GM10266 (cell line): ENCODE data around the gene TOM1L2.
A peak's percentile ranks its signal among the peaks of the same experiment; 100 is the strongest.

Source experiments
- DNase-seq: peaks from one replicate; pipeline ENCODE4 v3.0.0; 2012; ENCODE audit errors: extremely low spot score
- CTCF ChIP-seq: IDR thresholded peaks from 2 replicates; pipeline ENCODE4 v1.5.1; 2012; ENCODE audit warnings: mild to moderate bottlenecking, low read depth; ENCODE audit not compliant: control insufficient read depth, insufficient read depth; ENCODE audit errors: missing control alignments

Gene TOM1L2

DNA sequence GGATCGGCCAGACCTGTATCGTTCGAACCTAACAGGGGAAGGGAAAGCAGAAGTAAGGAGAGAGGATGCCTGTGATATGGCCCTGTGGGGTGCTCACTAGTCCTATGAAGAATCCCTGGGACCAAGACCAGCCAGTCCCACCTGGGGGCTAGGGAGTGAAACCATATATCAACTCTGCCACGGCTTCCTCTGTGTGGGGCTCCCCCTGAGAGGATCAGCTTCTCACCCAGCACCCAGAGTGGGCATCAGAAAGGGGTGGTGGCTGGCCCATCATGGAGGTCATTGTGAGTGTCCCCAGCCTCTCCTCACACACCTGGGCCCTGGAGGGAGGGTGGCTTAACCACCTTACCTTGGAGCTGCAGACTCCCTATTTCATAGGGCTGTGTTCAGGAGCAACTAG lies 105.3 kb downstream of the TOM1L2 start:
- TF ChIP-seq CTCF, result no peak
- no peak for DNase-seq

DNA sequence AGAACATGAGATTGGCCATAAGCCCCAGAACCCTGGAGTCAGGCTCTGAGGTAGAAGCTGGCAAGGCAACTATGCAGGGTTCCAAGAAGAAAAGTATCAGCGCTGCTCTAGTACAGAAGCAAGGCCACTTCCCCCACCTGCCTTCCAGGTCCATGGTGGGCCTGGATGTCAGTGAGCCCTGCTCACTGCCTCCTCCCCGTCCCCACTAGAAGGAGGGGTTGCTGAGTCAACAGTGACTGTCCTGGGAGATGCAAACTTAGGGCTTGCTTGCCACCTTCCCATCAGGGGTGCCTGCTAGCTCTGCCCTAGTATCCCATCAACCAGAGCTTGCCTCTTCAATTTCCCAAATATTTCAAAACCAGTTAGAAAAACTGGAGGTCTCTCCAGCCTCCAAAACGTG lies 105.8 kb downstream of the TOM1L2 start:
- no peak for TF ChIP-seq CTCF
- no peak for DNase-seq

GRCh38 chr17:17865035-17865434 lies 107.2 kb downstream of the TOM1L2 start:
- no peak for TF ChIP-seq CTCF
- DNase-seq, result no peak

- DNase-seq, result no peak
Measured at GRCh38 chr17:17860766-17861107, 111.5 kb downstream of the TOM1L2 start.

DNA sequence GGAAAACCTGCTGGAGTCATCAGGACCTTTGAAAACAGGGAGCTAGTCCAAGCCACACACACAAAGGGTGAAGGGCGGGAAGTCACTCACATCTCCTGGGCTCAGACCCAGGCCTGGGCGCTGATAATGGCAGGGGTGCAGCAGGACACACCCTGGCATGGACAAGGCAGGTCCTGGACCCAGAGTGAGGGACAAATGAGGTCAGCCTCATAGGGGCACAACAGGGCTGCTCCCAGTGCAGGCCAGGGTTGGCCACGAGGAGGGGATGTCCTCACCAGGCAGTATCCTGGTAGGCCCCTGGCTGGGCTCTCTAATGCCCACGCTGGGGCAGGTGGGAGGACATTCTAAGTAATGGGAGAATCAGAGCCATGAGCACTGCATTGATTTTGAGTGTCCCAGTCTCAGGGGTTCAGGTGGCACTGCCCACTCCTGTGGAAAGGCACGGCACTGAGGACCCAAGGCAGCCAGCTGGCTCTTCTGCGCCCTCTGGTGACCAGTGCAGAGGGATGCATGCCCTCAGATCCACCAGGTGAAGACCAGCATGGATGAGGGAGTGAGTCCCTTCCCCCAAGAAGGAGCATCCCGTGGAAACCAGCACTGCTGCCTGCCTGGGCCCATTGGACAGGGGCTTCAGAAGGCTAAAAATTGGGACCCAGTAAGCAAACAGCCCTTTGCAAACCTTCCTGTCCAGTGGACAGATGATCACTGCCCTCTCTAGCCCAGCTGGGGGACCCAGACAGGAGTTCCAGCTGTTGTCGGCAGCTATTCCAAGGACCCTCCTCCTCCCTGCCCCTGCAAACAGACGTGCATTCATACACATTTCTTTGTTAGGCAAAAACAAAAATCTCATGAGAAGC lies 112.1 kb downstream of the TOM1L2 start:
- peak; percentile 72 for DNase-seq
- TF ChIP-seq CTCF, result peak; percentile 97

More at GRCh38 chr17:17860766-17861107, 111.5 kb downstream of the TOM1L2 start:
- no peak for TF ChIP-seq CTCF

DNA sequence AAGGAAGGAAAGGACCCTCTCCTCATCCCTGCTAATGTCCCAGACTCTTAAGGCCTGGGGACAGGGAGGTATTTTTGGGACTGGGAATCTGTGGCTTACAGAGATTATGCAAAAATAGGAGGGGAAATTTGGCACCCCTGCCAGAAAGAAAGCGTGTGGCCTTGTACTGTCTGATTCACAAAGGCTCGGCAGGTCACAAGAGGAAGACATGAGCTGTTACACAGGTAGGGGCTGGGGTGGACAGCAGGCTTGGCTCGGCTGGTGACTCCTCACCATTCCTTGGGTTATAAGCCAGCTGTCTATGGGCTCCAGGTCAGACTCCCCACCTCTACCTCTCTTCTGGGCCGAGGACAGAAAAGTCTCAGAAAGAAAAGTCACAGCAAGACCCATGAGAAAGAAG lies 114.7 kb downstream of the TOM1L2 start:
- no peak for TF ChIP-seq CTCF
- DNase-seq, result no peak

- DNase-seq, result no peak
- TF ChIP-seq CTCF, result no peak
Measured at GRCh38 chr17:17856386-17856785, 115.8 kb downstream of the TOM1L2 start.
